Astrocyte of the hippocampus (primary cell): ENCODE measurements around the gene ARIH2.
"Not testable (repeated sequence)": the region's sequence is repeated elsewhere in the genome, so short reads cannot be mapped to it uniquely, and the experiment has no call there.

Experiments used
- DNase-seq: peaks from one replicate; pipeline ENCODE4 v3.0.0; 2011; ENCODE audit warnings: low read depth, low spot score

ARIH2 gene

GRCh38 chr3:48918388-48919214 lies at the start of gene ARIH2:
Gene ARIH2 (plus strand): TSS chr3:48918842. CDS start chr3:48927559, 8,717 bp downstream.
- DNase-seq: peak; percentile 97

DNA sequence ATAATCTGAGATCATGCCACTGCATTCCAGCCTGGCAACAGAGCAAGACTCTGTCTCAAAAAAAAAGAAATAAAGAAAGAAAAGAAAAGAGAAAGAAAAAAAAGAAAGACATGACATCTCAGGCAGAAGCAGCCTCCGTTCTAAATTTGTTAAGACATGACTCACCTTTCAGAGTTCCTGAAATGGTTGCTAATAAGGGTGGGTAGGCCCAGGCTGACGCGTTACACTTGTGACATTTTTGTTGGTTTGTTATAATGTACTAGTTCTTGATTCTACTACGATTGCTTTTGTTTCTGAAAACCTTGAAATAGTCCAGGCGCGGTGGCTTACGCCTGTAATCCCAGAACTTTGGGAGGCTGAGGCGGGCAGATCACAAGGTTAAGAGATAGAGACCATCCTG lies 41.0 kb upstream of the ARIH2 start:
- peak; percentile 28 for DNase-seq

- no peak for DNase-seq
Observed at GRCh38 chr3:48879307-48879993, 39.2 kb upstream of the ARIH2 start.

DNA sequence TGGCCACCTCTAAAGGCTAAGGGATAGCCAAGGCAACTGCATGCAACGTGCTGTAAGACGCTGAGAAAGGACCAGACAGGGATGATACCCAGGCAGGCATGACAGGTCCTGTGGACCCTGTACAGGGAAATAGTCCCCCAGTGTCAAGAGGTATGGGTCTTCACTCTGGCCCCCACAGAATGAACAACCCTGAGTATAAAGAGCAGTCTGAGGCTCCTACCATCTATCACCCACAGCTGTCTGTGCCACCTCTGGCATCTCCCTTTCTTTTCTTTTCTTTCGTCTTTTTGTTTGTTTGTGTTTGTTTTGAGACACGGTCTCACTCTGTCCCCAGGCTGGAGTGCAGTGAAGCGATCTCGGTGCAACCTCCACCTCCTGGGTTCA lies 38.7 kb upstream of the ARIH2 start:
- DNase-seq: no peak

GRCh38 chr3:48881006-48881405 lies 37.6 kb upstream of the ARIH2 start:
- DNase-seq: no peak

DNA sequence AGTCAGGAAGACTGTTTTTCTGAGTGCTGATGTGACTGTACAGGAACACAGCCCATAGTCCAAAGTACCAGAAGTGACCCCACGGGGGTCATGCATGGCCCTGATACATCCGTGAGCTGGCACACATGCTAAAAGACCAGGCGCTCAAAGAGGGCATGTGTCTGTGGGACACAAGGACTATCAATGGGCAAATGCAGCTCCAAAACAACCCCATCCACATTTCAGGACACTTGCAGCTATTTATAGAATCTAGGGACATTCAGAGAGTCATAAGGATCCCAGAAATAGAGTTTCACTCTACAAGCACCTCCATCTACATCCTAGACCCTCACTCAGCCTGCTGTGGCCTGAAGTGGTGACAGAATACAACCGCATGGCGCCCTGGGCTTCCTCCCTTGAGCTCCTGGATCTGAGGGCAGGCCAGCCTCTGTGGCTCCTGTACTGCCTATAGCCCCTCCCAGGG lies 37.0 kb upstream of the ARIH2 start:
- no peak for DNase-seq

DNA sequence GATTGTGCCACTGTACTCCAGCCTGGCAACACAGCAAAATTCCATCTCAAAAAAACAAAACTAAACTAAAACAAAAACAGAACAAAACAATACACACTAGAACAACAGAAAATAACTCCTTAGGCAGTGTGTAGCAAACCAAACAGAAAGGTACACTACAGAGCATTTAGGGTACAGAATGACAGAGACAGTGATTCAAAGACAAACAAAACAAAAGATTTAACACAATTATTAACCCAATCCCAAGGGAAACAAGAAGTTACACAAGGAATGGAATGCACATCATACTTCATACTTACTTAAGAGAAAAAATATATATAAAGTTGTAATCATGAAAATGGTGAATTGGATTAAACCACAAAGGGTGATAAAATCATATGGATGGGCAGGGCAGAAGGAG lies 32.9 kb upstream of the ARIH2 start:
- DNase-seq: no peak

GRCh38 chr3:48891606-48892005 lies 27.0 kb upstream of the ARIH2 start:
- DNase-seq: peak; percentile 4

GRCh38 chr3:48894516-48894915 lies 24.1 kb upstream of the ARIH2 start:
- no peak for DNase-seq

DNA sequence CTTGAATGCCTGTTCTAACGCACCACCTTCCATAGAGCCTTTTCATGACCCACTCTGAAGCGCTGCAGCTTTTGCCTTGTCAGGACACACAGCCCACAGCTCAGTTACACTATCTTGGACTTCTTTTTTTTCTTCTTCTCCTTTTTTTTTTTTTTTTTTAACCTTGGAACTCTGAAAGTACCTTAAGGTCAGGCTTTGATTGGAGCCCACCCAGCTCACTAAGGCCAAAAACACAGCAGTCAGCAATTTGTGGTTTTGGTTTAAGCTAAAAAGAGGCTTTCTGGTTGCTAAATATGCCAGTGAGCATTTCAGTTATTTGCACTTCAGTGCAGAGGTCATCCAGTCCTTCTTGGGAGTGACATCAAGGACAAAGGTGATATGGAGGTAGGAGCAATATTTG lies 21.7 kb upstream of the ARIH2 start:
- peak; percentile 44 for DNase-seq

DNA sequence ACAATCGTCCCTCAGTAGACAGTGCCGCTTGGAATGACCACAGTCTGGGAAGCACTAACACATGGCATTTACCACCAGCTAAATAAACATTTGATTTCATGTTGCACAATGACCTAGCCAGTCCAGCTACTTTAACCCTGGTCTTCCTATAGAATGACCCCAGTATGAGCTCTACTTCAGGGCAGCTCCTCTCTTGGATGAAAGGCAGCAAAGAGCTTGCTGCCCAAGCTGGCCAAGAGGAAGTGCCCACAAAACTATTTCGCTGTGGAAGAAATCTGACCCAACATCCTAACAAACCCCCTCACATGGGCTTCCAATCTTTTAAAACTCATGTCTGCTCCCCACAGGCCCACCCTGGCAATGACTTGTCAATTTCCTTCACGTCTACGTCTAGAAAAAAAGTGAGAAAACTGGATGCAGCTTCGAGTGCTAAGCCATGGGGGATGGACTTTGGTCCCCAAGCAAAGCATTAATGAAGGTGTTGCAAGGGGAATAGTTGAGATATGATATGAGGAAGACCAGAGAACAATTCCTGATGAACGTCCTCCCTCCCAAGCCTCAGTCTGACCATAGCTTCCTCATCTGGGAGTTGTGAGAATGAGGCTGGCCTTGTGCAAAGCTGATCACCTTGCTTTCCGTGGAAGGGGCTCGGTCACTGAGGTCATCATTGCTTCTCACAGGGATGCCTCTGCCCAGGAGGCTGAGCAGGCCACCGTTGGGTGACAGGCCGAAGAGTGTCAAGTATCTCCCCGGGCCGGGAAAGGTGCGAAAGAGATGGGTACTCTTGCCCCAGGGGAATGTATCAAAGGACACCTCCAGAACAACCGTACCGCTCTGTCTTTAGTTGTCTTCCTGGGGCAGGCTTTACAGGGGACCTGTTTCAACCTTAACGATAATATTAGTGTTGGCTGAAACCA lies 20.9 kb upstream of the ARIH2 start:
- DNase-seq: peak; percentile 11

DNA sequence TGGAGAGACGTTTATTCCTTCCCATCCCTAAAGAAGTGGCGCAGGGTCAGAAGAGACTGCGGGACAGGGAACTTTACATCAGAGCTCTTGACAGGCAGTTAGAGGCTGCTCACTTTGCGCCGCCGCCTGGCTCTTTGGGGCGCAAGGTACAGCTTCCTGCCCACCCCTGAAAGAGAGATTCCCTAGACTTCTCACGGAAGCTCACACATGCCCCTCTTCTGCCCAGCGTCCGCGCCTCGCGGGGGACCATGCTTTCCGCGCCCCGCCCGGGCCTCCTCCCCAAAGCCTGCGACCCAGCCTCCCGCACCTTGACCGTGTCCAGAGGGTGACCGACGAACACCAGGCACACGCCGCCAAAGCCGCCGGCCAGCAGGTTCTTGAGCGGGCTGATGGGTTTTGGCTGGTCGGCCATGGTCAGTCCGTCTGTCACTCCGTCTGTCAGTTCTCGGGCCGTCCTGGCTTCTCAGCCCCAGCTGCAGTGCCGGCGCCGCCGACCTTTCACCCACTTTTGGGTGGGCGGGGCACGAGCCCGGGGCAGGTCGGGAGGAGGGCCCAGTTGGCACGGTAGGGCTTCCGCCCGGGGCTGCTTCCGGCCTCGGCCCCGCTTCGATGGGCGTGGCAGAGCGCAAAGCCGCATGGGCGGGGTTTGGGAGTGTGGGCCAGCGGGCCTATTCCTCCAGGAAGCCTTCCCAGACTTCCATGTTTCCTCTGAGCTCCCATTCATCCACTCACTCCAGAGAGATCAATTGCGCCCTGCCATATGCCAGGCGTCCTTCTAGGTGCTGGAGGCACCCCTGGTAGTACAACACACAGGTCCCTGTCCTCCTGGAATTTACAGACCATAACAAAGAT lies 20.0 kb upstream of the ARIH2 start, which contains the start of gene SLC25A20:
SLC25A20 (minus strand) TSS at position 500 of the 852 bp plus-strand sequence; CDS start at position 412, 88 bp downstream.
- DNase-seq: peak; percentile 94

GRCh38 chr3:48899273-48899672 lies 19.4 kb upstream of the ARIH2 start:
- DNase-seq: no peak

GRCh38 chr3:48907026-48907425 lies 11.6 kb upstream of the ARIH2 start:
- DNase-seq: not testable (repeated sequence)

- DNase-seq: no peak
Observed at GRCh38 chr3:48915296-48915695, 3.3 kb upstream of the ARIH2 start.

DNA sequence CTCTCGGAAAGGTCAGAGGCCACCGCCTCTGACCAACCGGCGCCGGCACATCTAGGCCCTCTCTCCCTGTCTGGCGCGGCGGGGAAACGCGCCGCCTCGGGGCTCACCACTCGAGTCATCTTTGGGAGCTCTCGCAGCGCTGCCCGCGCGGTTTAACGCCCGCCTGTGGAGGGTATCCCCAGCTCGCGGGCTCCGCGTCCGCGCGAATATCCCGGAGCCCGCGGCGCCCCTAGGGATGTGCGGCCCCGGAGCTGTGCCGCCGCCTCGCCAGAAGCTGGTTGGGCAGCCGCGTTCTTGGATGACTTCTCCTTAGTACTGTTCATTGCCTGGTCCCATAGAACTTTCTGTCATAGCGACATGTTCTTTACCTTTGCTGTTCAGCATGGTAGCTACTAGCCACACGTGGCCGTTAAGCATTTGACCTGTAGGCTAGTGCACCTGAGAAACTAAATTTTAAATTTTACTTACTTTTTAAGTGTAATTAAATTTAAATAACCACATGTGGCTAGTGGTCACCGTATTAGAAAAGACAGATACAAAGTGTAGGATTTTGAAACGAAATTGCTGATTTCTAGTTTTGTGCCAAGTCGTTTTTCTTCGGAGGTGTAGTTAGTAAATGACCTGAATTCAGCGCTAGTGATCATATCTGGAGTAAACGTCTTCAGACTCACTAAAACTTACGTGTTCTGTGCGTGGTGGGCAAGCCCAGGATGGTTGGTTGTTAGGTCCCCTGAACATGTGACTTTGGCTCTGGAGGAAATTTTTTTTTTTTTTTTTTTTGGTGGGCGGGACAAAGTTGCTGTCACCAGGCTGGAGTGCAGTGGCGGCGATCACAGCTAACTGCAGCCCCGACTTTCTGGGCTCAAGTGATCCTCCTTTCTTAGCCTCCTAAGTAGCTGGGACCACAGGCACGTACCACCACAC lies 835 bp downstream of the ARIH2 start:
- peak; percentile 61 for DNase-seq

DNA sequence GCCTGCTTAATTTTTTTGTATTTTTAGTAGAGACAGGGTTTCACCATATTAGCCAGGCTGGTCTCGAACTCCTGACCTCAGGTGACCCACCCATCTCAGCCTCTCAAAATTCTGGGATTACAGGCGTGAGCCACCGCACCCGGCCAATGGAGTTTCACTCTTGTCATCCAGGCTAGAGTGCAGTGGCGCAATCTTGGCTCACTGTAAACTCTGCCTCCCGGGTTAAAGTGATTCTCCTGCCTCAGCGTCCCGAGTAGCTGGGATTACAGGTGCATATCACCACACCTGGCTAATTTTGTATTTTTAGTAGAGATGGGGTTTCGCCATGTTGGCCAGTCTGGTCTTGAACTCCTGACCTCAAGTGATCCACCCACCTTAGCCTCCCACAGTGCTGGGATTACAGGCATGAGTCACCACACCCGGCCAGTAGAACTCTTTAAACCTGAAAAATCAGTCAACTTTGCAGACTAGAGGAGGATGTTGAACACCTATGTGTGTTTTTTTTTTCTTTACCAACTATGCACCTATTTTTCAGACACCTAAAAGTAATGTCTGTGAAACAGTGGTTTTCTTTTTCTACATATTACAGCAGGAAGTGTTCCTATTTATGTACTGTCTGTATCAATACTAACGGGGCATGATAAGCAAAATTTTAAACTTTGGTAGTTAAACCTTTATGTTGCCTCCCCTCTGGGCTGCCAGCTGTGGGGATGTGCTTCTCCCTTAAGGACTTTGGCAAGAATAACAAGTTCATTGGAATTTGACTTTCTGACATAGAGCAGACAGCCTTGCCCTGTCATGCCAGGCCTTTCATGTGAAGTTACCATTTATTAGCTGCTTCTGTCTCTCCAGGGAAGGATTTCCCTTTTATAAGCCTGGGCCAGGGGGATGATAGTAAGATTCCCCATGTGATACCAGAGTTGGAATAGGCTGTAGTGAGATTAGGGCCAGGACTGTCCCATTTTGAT lies 8.1 kb downstream of the ARIH2 start:
- DNase-seq: no peak

DNA sequence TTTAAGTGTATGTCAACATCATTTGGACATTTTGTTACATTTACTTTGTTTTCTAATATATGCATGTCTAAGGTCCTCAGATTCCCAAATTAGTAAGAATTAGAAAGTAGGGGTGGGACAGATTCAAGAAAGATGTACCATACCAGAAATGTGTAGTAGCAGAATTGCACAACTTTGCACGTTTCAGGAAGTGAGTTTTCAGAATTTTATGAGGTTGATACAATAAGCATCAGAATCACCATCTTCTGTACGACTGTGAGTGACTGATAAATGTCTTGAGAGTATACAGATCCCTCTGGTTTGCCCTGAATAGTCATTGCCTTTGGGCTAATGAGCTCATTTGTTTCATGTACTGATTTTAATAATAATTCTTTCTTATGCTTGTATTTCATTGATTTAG lies 9.3 kb downstream of the ARIH2 start:
- DNase-seq: no peak

GRCh38 chr3:48928679-48929078 lies 10.0 kb downstream of the ARIH2 start:
- no peak for DNase-seq
